Measurements from ENCODE around the gene TBCD. TPM values are rescaled to one million over a fixed set of nuclear protein-coding genes. Genes with fewer than 3 reads are reported as not detected.

TBCD gene
- total RNA-seq, 5 donors from 2014 or later (not counting 1 experiment from before 2014, with no cell fraction given): 94.4 to 262 (median 223) TPM

DNA sequence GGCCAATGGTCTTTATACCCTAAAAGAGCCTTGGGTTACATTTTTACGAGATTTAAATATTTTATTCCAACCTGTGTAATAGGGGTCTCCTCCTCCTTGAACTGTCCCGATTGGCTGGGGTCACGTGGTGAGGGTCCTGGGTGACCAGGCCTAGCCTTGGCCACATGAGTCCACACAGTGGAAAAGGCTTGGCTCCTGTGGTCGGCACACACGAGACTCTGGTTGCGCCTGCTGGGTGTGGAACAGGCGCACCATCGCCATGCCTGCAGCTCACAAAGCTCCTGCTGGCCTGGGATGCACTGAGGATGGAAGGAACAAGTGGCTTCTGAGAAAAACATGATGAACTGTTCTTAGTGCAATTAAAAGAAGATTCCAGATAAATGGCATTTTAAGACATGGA, 191.9 kb downstream of the TBCD start:
- POLR2A ChIA-PET: no interaction called here
- H3K36me3 ChIP-seq (ENCODE audit: control insufficient read depth in 2 of 2, extremely low read depth in 1 of 2, insufficient read depth in 1 of 2, low read length in 1 of 2): peaks cover 19 to 62% of the 10 kb centered on the region in 2 donors
- 98% methylated on average over 7 of the region's 8 CpGs for WGBS (ENCODE audit: insufficient coverage)
- H3K27ac Mint-ChIP-seq: no peak overlapping the region
- H3K9me3 Mint-ChIP-seq: peaks cover 19 to 44% (median 31%) of the 10 kb centered on the region in 3 donors
- no peak for ATAC-seq (replicated peaks in 1 of 4)
- no peak overlapping the region for H3K4me3 Mint-ChIP-seq
- peaks cover 73% of the 10 kb centered on the region for H3K36me3 Mint-ChIP-seq
- peaks cover 5% of the 10 kb centered on the region for H3K9me3 ChIP-seq
- no peaks in the 10 kb centered on the region for H3K4me1 Mint-ChIP-seq
- H3K27ac ChIP-seq (ENCODE audit: low read length): no peak overlapping the region
- no peak for DNase-seq
- H3K27me3 ChIP-seq (replicated peaks in 1 of 2; ENCODE audit: control insufficient read depth in 2 of 2, extremely low read depth in 1 of 2, insufficient read depth in 2 of 2, low read length in 1 of 2): no peaks in the 10 kb centered on the region
- no peaks in the 10 kb centered on the region for H3K4me1 ChIP-seq (ENCODE audit: control insufficient read depth in 1 of 2, extremely low read depth in 1 of 2, insufficient read depth in 2 of 2, low read length in 2 of 2)
- no peaks in the 10 kb centered on the region for H3K27me3 Mint-ChIP-seq
- H3K4me3 ChIP-seq (ENCODE audit: control insufficient read depth in 1 of 2, extremely low read depth in 1 of 2, low read length in 1 of 2): no peak overlapping the region
- CTCF ChIA-PET: no interaction called here

DNA sequence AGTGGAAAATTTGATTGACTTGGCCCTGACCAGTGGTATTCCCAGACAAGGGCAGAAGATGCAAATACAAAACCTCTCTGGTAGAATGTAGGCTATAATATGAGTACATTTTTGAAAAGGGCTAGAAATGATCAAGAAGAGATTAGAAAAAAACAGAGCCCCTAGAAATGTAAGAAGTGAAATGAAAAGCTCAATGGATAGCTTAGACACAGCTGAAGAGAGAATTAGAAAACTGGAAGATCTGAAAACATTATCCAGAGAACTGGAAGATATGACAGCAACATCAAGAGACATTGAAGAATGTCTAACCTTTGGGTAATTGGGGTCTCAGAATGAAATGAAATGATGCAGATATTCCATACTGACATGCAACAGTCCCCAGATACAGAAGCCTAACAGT, 193.1 kb downstream of the TBCD start:
- Mint-ChIP-seq H3K27ac (no peak overlapping the region), H3K4me3 (no peak overlapping the region), H3K27me3 (no peaks in the 10 kb centered on the region), H3K9me3 (peaks cover 19 to 44% (median 31%) of the 10 kb centered on the region in 3 donors), H3K36me3 (peaks cover 72% of the 10 kb centered on the region), H3K4me1 (no peaks in the 10 kb centered on the region)
- ATAC-seq (replicated peaks in 1 of 4) (no peak), DNase-seq (no peak)
- no peak overlapping the region for H3K4me3 ChIP-seq (ENCODE audit: control insufficient read depth in 1 of 2, extremely low read depth in 1 of 2, low read length in 1 of 2)
- H3K36me3 ChIP-seq (ENCODE audit: control insufficient read depth in 2 of 2, extremely low read depth in 1 of 2, insufficient read depth in 1 of 2, low read length in 1 of 2): peaks cover 16 to 50% of the 10 kb centered on the region in 2 donors
- H3K9me3 ChIP-seq: peaks cover 5% of the 10 kb centered on the region
- ChIA-PET CTCF (no interaction called here), POLR2A (no interaction called here)
- H3K27me3 ChIP-seq (replicated peaks in 1 of 2; ENCODE audit: control insufficient read depth in 2 of 2, extremely low read depth in 1 of 2, insufficient read depth in 2 of 2, low read length in 1 of 2): no peaks in the 10 kb centered on the region
- H3K4me1 ChIP-seq (ENCODE audit: control insufficient read depth in 1 of 2, extremely low read depth in 1 of 2, insufficient read depth in 2 of 2, low read length in 2 of 2): no peaks in the 10 kb centered on the region
- no peak overlapping the region for H3K27ac ChIP-seq (ENCODE audit: low read length)

GRCh38 chr17:82946081-82946480, 194.2 kb downstream of the TBCD start:
- no peak overlapping the region for H3K4me3 Mint-ChIP-seq
- Histone ChIP-seq H3K9me3 (peaks cover 5% of the 10 kb centered on the region), H3K27me3 (replicated peaks in 1 of 2; ENCODE audit: control insufficient read depth in 2 of 2, extremely low read depth in 1 of 2, insufficient read depth in 2 of 2, low read length in 1 of 2) (no peaks in the 10 kb centered on the region), H3K4me1 (ENCODE audit: control insufficient read depth in 1 of 2, extremely low read depth in 1 of 2, insufficient read depth in 2 of 2, low read length in 2 of 2) (no peaks in the 10 kb centered on the region), H3K36me3 (ENCODE audit: control insufficient read depth in 2 of 2, extremely low read depth in 1 of 2, insufficient read depth in 1 of 2, low read length in 1 of 2) (peaks cover 16 to 42% of the 10 kb centered on the region in 2 donors), H3K4me3 (ENCODE audit: control insufficient read depth in 1 of 2, extremely low read depth in 1 of 2, low read length in 1 of 2) (no peak overlapping the region), H3K27ac (ENCODE audit: low read length) (no peak overlapping the region)
- no peaks in the 10 kb centered on the region for H3K27me3 Mint-ChIP-seq
- ChIA-PET CTCF (no interaction called here), POLR2A (no interaction called here)
- no peaks in the 10 kb centered on the region for H3K4me1 Mint-ChIP-seq
- ATAC-seq (replicated peaks in 1 of 4): no peak
- no peak overlapping the region for H3K27ac Mint-ChIP-seq
- DNase-seq: no peak
- H3K9me3 Mint-ChIP-seq: peaks cover 19 to 44% (median 31%) of the 10 kb centered on the region in 3 donors
- peaks cover 79% of the 10 kb centered on the region for H3K36me3 Mint-ChIP-seq

GRCh38 chr17:82947051-82947991, 195.5 kb downstream of the TBCD start:
- peaks cover 16 to 29% of the 10 kb centered on the region in 2 donors for H3K36me3 ChIP-seq (ENCODE audit: control insufficient read depth in 2 of 2, extremely low read depth in 1 of 2, insufficient read depth in 1 of 2, low read length in 1 of 2)
- 92% methylated on average over 8 of the region's 11 CpGs for WGBS (ENCODE audit: insufficient coverage)
- no peak for ATAC-seq (replicated peaks in 1 of 4)
- Mint-ChIP-seq H3K27me3 (no peaks in the 10 kb centered on the region), H3K9me3 (peaks cover 21 to 44% (median 31%) of the 10 kb centered on the region in 3 donors), H3K4me1 (no peaks in the 10 kb centered on the region), H3K4me3 (no peak overlapping the region), H3K36me3 (peaks cover 80% of the 10 kb centered on the region), H3K27ac (no peak overlapping the region)
- no peak for DNase-seq
- ChIA-PET POLR2A (no interaction called here), CTCF (no interaction called here)
- H3K4me1 ChIP-seq (ENCODE audit: control insufficient read depth in 1 of 2, extremely low read depth in 1 of 2, insufficient read depth in 2 of 2, low read length in 2 of 2): no peaks in the 10 kb centered on the region
- peaks cover 5% of the 10 kb centered on the region for H3K9me3 ChIP-seq
- no peak overlapping the region for H3K27ac ChIP-seq (ENCODE audit: low read length)
- H3K27me3 ChIP-seq (replicated peaks in 1 of 2; ENCODE audit: control insufficient read depth in 2 of 2, extremely low read depth in 1 of 2, insufficient read depth in 2 of 2, low read length in 1 of 2): no peaks in the 10 kb centered on the region
- H3K4me3 ChIP-seq (ENCODE audit: control insufficient read depth in 1 of 2, extremely low read depth in 1 of 2, low read length in 1 of 2): no peak overlapping the region

- Mint-ChIP-seq H3K27ac (no peak overlapping the region), H3K4me1 (no peaks in the 10 kb centered on the region), H3K27me3 (no peaks in the 10 kb centered on the region), H3K9me3 (peaks cover 28 to 47% (median 36%) of the 10 kb centered on the region in 3 donors), H3K36me3 (peaks cover 80% of the 10 kb centered on the region), H3K4me3 (no peak overlapping the region)
- H3K9me3 ChIP-seq: peaks cover 5% of the 10 kb centered on the region
- H3K4me3 ChIP-seq (ENCODE audit: control insufficient read depth in 1 of 2, extremely low read depth in 1 of 2, low read length in 1 of 2): no peak overlapping the region
- H3K4me1 ChIP-seq (ENCODE audit: control insufficient read depth in 1 of 2, extremely low read depth in 1 of 2, insufficient read depth in 2 of 2, low read length in 2 of 2): no peaks in the 10 kb centered on the region
- H3K27ac ChIP-seq (ENCODE audit: low read length): no peak overlapping the region
- H3K36me3 ChIP-seq (ENCODE audit: control insufficient read depth in 2 of 2, extremely low read depth in 1 of 2, insufficient read depth in 1 of 2, low read length in 1 of 2): peaks cover 10 to 22% of the 10 kb centered on the region in 2 donors
- WGBS (ENCODE audit: insufficient coverage): 98% methylated on average over 11 of the region's 18 CpGs
- no peaks in the 10 kb centered on the region for H3K27me3 ChIP-seq (replicated peaks in 1 of 2; ENCODE audit: control insufficient read depth in 2 of 2, extremely low read depth in 1 of 2, insufficient read depth in 2 of 2, low read length in 1 of 2)
- ChIA-PET CTCF (no interaction called here), POLR2A (no interaction called here)
- DNase-seq (no peak), ATAC-seq (replicated peaks in 1 of 4) (no peak)
Measured at GRCh38 chr17:82948081-82948511, 196.2 kb downstream of the TBCD start.

DNA sequence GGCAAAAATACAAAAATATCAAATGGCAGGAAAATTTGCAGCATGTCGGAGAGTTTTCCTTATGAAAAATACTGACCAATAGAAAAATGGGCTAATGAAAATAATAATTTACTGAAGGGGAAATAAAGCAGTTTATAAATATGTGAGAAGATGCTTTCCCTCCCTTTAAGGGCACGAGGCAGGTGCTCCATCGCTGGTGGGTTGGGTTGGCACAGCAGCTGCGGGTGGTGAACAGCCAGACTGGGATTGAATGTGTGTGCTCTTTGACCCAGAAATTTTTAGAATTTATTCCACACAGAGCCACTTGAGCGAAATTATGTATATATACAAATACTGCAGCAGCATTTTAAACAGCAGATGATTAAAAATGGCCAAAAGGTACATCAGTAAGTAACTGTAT, 197.1 kb downstream of the TBCD start:
- H3K4me1 Mint-ChIP-seq: no peaks in the 10 kb centered on the region
- Histone ChIP-seq H3K4me1 (ENCODE audit: control insufficient read depth in 1 of 2, extremely low read depth in 1 of 2, insufficient read depth in 2 of 2, low read length in 2 of 2) (no peaks in the 10 kb centered on the region), H3K9me3 (peaks cover 5% of the 10 kb centered on the region), H3K36me3 (ENCODE audit: control insufficient read depth in 2 of 2, extremely low read depth in 1 of 2, insufficient read depth in 1 of 2, low read length in 1 of 2) (peaks cover 3 to 14% of the 10 kb centered on the region in 2 donors), H3K27me3 (replicated peaks in 1 of 2; ENCODE audit: control insufficient read depth in 2 of 2, extremely low read depth in 1 of 2, insufficient read depth in 2 of 2, low read length in 1 of 2) (no peaks in the 10 kb centered on the region), H3K27ac (ENCODE audit: low read length) (no peak overlapping the region), H3K4me3 (ENCODE audit: control insufficient read depth in 1 of 2, extremely low read depth in 1 of 2, low read length in 1 of 2) (no peak overlapping the region)
- WGBS (ENCODE audit: insufficient coverage): no CpG with 5 or more reads among the region's 5 CpGs
- peaks cover 29 to 47% (median 34%) of the 10 kb centered on the region in 3 donors for H3K9me3 Mint-ChIP-seq
- ATAC-seq (replicated peaks in 1 of 4) (no peak), DNase-seq (no peak)
- ChIA-PET POLR2A (no interaction called here), CTCF (no interaction called here)
- no peak overlapping the region for H3K4me3 Mint-ChIP-seq
- no peak overlapping the region for H3K27ac Mint-ChIP-seq
- no peaks in the 10 kb centered on the region for H3K27me3 Mint-ChIP-seq
- H3K36me3 Mint-ChIP-seq: peaks cover 80% of the 10 kb centered on the region
